ENCODE measurements around the gene EHHADH. TPM values are rescaled to one million over a fixed set of nuclear protein-coding genes. Genes with fewer than 3 reads are reported as not detected.

The EHHADH gene
- total and polyA plus RNA-seq, 11 donors: 5.1 to 26.0 (median 14.3) TPM

DNA sequence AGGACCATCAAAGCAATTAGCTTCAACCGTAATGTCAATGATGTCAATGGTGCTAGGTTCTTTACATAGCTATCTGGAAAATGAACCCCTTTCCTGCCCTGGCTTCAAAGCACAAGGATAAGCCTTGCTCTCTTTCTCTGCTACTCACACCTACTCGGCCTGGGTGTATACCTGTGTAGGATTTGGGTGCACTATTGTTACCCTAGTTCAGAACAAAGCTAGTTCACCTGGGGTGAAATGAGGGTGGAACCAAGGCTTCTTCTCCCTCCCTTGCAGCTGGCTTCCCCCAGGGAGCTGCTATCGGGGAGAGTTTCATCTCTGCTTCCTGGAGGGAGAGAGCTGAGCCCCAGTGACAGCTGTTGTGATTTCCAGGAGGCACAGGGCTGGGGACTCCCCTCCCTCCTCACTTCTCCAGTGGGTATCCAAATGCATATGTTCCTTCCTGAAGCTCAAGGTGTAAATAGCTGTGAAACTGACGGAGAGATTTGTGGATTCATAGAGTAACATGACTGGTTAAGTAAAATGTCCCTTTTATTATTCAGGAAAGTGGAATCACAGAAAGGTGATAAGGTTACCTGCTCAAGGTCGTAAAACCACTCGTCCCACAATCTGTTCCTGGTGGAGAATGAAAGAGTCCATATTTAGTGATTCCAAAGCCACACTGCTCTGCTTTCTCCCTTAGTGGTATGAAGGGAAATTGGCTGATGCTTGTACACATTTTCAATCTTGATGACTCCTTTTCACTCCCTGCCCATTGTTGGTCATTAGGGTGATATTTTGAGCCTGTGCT lies 89.2 kb downstream of the EHHADH start:
- Histone ChIP-seq H3K4me3 (no peak overlapping the region), H3K4me1 (no peaks in the 10 kb centered on the region), H3K27ac (no peak overlapping the region), H3K9me3 (no peaks in the 10 kb centered on the region), H3K36me3 (no peaks in the 10 kb centered on the region), H3K27me3 (no peaks in the 10 kb centered on the region)
- 67 to 74% (median 71%) methylated on average over 6 of the region's 6 CpGs for WGBS, 4 donors
- TF ChIP-seq, protein P1, sequence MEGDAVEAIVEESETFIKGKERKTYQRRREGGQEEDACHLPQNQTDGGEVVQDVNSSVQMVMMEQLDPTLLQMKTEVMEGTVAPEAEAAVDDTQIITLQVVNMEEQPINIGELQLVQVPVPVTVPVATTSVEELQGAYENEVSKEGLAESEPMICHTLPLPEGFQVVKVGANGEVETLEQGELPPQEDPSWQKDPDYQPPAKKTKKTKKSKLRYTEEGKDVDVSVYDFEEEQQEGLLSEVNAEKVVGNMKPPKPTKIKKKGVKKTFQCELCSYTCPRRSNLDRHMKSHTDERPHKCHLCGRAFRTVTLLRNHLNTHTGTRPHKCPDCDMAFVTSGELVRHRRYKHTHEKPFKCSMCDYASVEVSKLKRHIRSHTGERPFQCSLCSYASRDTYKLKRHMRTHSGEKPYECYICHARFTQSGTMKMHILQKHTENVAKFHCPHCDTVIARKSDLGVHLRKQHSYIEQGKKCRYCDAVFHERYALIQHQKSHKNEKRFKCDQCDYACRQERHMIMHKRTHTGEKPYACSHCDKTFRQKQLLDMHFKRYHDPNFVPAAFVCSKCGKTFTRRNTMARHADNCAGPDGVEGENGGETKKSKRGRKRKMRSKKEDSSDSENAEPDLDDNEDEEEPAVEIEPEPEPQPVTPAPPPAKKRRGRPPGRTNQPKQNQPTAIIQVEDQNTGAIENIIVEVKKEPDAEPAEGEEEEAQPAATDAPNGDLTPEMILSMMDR (IDR thresholded peaks at IDR 0.05): no peak
- TF ChIP-seq POLR2A (IDR thresholded peaks at IDR 0.05): no peak
- ATAC-seq (no peak), DNase-seq (no peak)
- intact Hi-C loops (cut with DNase I): no loop called here

- no peak for TF ChIP-seq POLR2A (IDR thresholded peaks at IDR 0.05)
- TF ChIP-seq, protein P1 (IDR thresholded peaks at IDR 0.05): no peak
- H3K4me1 ChIP-seq: no peaks in the 10 kb centered on the region
- DNase-seq (no peak), ATAC-seq (no peak)
- no peak overlapping the region for H3K4me3 ChIP-seq
- 73 to 83% (median 76%) methylated on average over 8 of the region's 8 CpGs for WGBS, 4 donors
- no peaks in the 10 kb centered on the region for H3K27me3 ChIP-seq
- intact Hi-C loops (cut with DNase I): no loop called here
- H3K27ac ChIP-seq: no peak overlapping the region
- H3K9me3 ChIP-seq: no peaks in the 10 kb centered on the region
- H3K36me3 ChIP-seq: no peaks in the 10 kb centered on the region
These were observed 91.2 kb downstream of the EHHADH start for GRCh38 chr3:185162634-185163033.

- Histone ChIP-seq H3K4me1 (no peaks in the 10 kb centered on the region), H3K36me3 (no peaks in the 10 kb centered on the region), H3K9me3 (no peaks in the 10 kb centered on the region), H3K27me3 (no peaks in the 10 kb centered on the region), H3K27ac (no peak overlapping the region), H3K4me3 (no peak overlapping the region)
- intact Hi-C loops (cut with DNase I): no loop called here
- TF ChIP-seq POLR2A (IDR thresholded peaks at IDR 0.05): no peak
- TF ChIP-seq, protein P1 (IDR thresholded peaks at IDR 0.05): no peak
- ATAC-seq (no peak), DNase-seq (no peak)
- WGBS, 4 donors: 78 to 85% (median 82%) methylated on average over 5 of the region's 5 CpGs
These were observed 92.1 kb downstream of the EHHADH start for GRCh38 chr3:185161761-185162160.

DNA sequence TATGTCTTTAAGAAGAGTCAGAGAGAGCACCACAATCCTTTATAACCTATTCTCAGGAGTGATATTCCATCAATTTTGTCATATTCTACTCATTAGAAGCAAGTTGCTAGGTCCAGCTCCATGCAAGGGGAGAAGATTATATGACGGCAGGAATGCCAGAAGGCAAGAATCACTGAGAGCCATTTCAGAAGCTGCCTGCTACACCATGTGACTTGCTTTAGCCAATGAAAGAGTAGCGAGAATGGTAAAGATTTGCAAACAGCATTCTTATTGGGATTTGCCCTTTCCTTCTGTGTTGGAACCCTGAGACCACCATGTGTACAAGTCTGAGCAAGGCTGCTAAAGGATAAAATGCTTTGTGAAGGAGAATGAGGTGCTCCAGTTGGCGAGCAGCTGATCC lies 96.5 kb downstream of the EHHADH start:
- TF ChIP-seq, protein P1 (IDR thresholded peaks at IDR 0.05): no peak
- TF ChIP-seq POLR2A (IDR thresholded peaks at IDR 0.05): no peak

More for the DNA sequence above, 96.5 kb downstream of the EHHADH start:
- intact Hi-C loops (cut with DNase I): no loop called here
- Histone ChIP-seq H3K27ac (no peak overlapping the region), H3K27me3 (peaks cover 0 to 10% (median 3%) of the 10 kb centered on the region in 9 donors), H3K4me3 (no peak overlapping the region), H3K9me3 (no peaks in the 10 kb centered on the region), H3K4me1 (peaks cover 0 to 20% (median 0%) of the 10 kb centered on the region in 12 donors), H3K36me3 (no peaks in the 10 kb centered on the region)
- ATAC-seq (no peak), DNase-seq (no peak)
- 91 to 98% (median 96%) methylated on average over 3 of the region's 3 CpGs for WGBS, 4 donors

All from heart left ventricle (tissue), 16 donors.